Measurements from ENCODE around the gene CBLB. TPM values are rescaled to one million over a fixed set of nuclear protein-coding genes. Genes with fewer than 3 reads are reported as not detected.

CBLB gene
- 146 and 152 TPM in 2 replicates for total RNA-seq

- H3K4me3 Mint-ChIP-seq (ENCODE audit: low read depth) = peak within 1 kb of the TSS; percentile 89
- intact Hi-C loops (cut with micrococcal nuclease) = loop anchor here (1.0 to 5.0 kb wide), 10 partner anchors 8 to 738 kb away; no protein-coding TSS in a partner anchor
Measured at GRCh38 chr3:105868742-105869530, at the start of gene CBLB. CBLB (minus strand) TSS chr3:105869012; CDS start chr3:105867577, 1,435 bp downstream.

GRCh38 chr3:105916767-105917166 is 48.0 kb upstream of the CBLB start:
- H3K9me3 Mint-ChIP-seq = peaks cover 61% of the 10 kb centered on the region
- H3K36me3 Mint-ChIP-seq (ENCODE audit: low read depth) = peaks cover 33% of the 10 kb centered on the region
- intact Hi-C loops (cut with micrococcal nuclease) = no loop called here
- H3K27me3 Mint-ChIP-seq (ENCODE audit: low read depth) = no peaks in the 10 kb centered on the region
- no peak for DNase-seq (ENCODE audit: low spot score)
- H3K4me1 Mint-ChIP-seq (ENCODE audit: low read depth) = peaks cover 10% of the 10 kb centered on the region
- no peak overlapping the region for H3K27ac Mint-ChIP-seq
- no peak overlapping the region for H3K4me3 Mint-ChIP-seq (ENCODE audit: low read depth)

More at GRCh38 chr3:105868742-105869530, at the start of gene CBLB:
- Mint-ChIP-seq H3K27me3 (ENCODE audit: low read depth) (no peaks in the 10 kb centered on the region), H3K4me1 (ENCODE audit: low read depth) (peaks cover 26% of the 10 kb centered on the region), H3K9me3 (no peaks in the 10 kb centered on the region), H3K36me3 (ENCODE audit: low read depth) (peaks cover 43% of the 10 kb centered on the region), H3K27ac (peak within 1 kb of the TSS; percentile 93)
- DNase-seq (ENCODE audit: low spot score) = peak; percentile 82

- Mint-ChIP-seq H3K27me3 (ENCODE audit: low read depth) (no peaks in the 10 kb centered on the region), H3K4me3 (ENCODE audit: low read depth) (no peak overlapping the region), H3K36me3 (ENCODE audit: low read depth) (peaks cover 29% of the 10 kb centered on the region), H3K9me3 (peaks cover 53% of the 10 kb centered on the region), H3K4me1 (ENCODE audit: low read depth) (peaks cover 10% of the 10 kb centered on the region), H3K27ac (no peak overlapping the region)
- DNase-seq (ENCODE audit: low spot score) = no peak
- intact Hi-C loops (cut with micrococcal nuclease) = no loop called here
Measured at GRCh38 chr3:105915524-105915923, 46.7 kb upstream of the CBLB start.

- intact Hi-C loops (cut with micrococcal nuclease) = no loop called here
- H3K4me3 Mint-ChIP-seq (ENCODE audit: low read depth) = no peak overlapping the region
- peaks cover 17% of the 10 kb centered on the region for H3K36me3 Mint-ChIP-seq (ENCODE audit: low read depth)
- H3K27ac Mint-ChIP-seq = no peak overlapping the region
- DNase-seq (ENCODE audit: low spot score) = no peak
- no peaks in the 10 kb centered on the region for H3K27me3 Mint-ChIP-seq (ENCODE audit: low read depth)
- peaks cover 41% of the 10 kb centered on the region for H3K9me3 Mint-ChIP-seq
- no peaks in the 10 kb centered on the region for H3K4me1 Mint-ChIP-seq (ENCODE audit: low read depth)
Measured at GRCh38 chr3:105913616-105914015, 44.8 kb upstream of the CBLB start.

GRCh38 chr3:105912891-105913290 is 44.1 kb upstream of the CBLB start:
- H3K4me3 Mint-ChIP-seq (ENCODE audit: low read depth) = no peak overlapping the region
- peaks cover 1% of the 10 kb centered on the region for H3K4me1 Mint-ChIP-seq (ENCODE audit: low read depth)
- peaks cover 33% of the 10 kb centered on the region for H3K9me3 Mint-ChIP-seq
- intact Hi-C loops (cut with micrococcal nuclease) = no loop called here
- H3K27me3 Mint-ChIP-seq (ENCODE audit: low read depth) = no peaks in the 10 kb centered on the region
- no peak overlapping the region for H3K27ac Mint-ChIP-seq
- H3K36me3 Mint-ChIP-seq (ENCODE audit: low read depth) = peaks cover 13% of the 10 kb centered on the region
- no peak for DNase-seq (ENCODE audit: low spot score)

GRCh38 chr3:105911496-105911895 is 42.7 kb upstream of the CBLB start:
- H3K9me3 Mint-ChIP-seq = peaks cover 27% of the 10 kb centered on the region
- no peak overlapping the region for H3K27ac Mint-ChIP-seq
- no peaks in the 10 kb centered on the region for H3K27me3 Mint-ChIP-seq (ENCODE audit: low read depth)
- H3K36me3 Mint-ChIP-seq (ENCODE audit: low read depth) = peaks cover 10% of the 10 kb centered on the region
- H3K4me1 Mint-ChIP-seq (ENCODE audit: low read depth) = peaks cover 9% of the 10 kb centered on the region
- H3K4me3 Mint-ChIP-seq (ENCODE audit: low read depth) = no peak overlapping the region
- no peak for DNase-seq (ENCODE audit: low spot score)
- intact Hi-C loops (cut with micrococcal nuclease) = no loop called here

GRCh38 chr3:105907777-105908176 is 39.0 kb upstream of the CBLB start:
- no peak overlapping the region for H3K4me3 Mint-ChIP-seq (ENCODE audit: low read depth)
- peaks cover 9% of the 10 kb centered on the region for H3K4me1 Mint-ChIP-seq (ENCODE audit: low read depth)
- peaks cover 13% of the 10 kb centered on the region for H3K9me3 Mint-ChIP-seq

GRCh38 chr3:105906836-105907235 is 38.0 kb upstream of the CBLB start:
- Mint-ChIP-seq H3K4me1 (ENCODE audit: low read depth) (peaks cover 9% of the 10 kb centered on the region), H3K27ac (no peak overlapping the region), H3K27me3 (ENCODE audit: low read depth) (no peaks in the 10 kb centered on the region), H3K36me3 (ENCODE audit: low read depth) (peaks cover 4% of the 10 kb centered on the region), H3K4me3 (ENCODE audit: low read depth) (no peak overlapping the region), H3K9me3 (peaks cover 13% of the 10 kb centered on the region)
- DNase-seq (ENCODE audit: low spot score) = no peak
- intact Hi-C loops (cut with micrococcal nuclease) = no loop called here

More at GRCh38 chr3:105907777-105908176, 39.0 kb upstream of the CBLB start:
- intact Hi-C loops (cut with micrococcal nuclease) = no loop called here
- DNase-seq (ENCODE audit: low spot score) = no peak
- H3K27me3 Mint-ChIP-seq (ENCODE audit: low read depth) = no peaks in the 10 kb centered on the region
- no peak overlapping the region for H3K27ac Mint-ChIP-seq
- peaks cover 4% of the 10 kb centered on the region for H3K36me3 Mint-ChIP-seq (ENCODE audit: low read depth)

GRCh38 chr3:105906345-105906744 is 37.5 kb upstream of the CBLB start:
- no peak overlapping the region for H3K4me3 Mint-ChIP-seq (ENCODE audit: low read depth)
- H3K27ac Mint-ChIP-seq = no peak overlapping the region
- intact Hi-C loops (cut with micrococcal nuclease) = no loop called here
- H3K36me3 Mint-ChIP-seq (ENCODE audit: low read depth) = peaks cover 4% of the 10 kb centered on the region
- peaks cover 9% of the 10 kb centered on the region for H3K4me1 Mint-ChIP-seq (ENCODE audit: low read depth)
- peaks cover 13% of the 10 kb centered on the region for H3K9me3 Mint-ChIP-seq
- no peak for DNase-seq (ENCODE audit: low spot score)
- no peaks in the 10 kb centered on the region for H3K27me3 Mint-ChIP-seq (ENCODE audit: low read depth)

- H3K4me3 Mint-ChIP-seq (ENCODE audit: low read depth) = no peak overlapping the region
- H3K36me3 Mint-ChIP-seq (ENCODE audit: low read depth) = peaks cover 4% of the 10 kb centered on the region
- H3K9me3 Mint-ChIP-seq = peaks cover 13% of the 10 kb centered on the region
- H3K27ac Mint-ChIP-seq = no peak overlapping the region
- H3K4me1 Mint-ChIP-seq (ENCODE audit: low read depth) = peaks cover 9% of the 10 kb centered on the region
- H3K27me3 Mint-ChIP-seq (ENCODE audit: low read depth) = no peaks in the 10 kb centered on the region
- DNase-seq (ENCODE audit: low spot score) = no peak
- intact Hi-C loops (cut with micrococcal nuclease) = no loop called here
Measured at GRCh38 chr3:105905328-105905727, 36.5 kb upstream of the CBLB start.

DNA sequence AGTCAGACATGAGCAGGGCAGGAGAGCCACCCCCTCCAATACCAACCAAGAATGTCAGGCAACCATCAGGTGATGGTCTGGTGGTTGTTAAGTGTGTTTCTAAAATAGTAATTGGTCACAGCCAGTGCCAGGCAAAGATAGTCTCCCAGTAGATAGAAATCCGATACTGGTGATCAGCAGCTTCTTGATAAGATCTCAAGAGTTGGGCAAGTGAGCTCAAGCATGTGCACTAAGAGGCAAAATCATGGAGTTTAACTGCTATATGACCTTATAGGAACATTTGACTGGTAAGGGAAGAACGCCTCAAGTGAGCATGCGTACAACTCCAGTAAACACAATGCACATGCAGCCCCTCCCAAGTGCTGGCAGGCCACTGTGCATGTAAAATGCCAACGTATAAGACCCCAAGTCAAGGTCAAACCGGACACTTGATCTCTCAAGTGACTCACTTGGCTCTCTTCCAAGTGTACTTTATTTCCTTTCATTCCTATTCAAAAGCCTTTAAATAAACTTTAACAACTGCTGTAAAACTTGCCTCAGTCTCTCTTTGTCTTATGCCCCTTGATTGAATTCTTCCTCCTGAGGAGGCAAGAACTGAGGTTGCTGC is 36.0 kb upstream of the CBLB start:
- DNase-seq (ENCODE audit: low spot score) = no peak
- H3K9me3 Mint-ChIP-seq = peaks cover 13% of the 10 kb centered on the region
- intact Hi-C loops (cut with micrococcal nuclease) = no loop called here
- H3K27ac Mint-ChIP-seq = no peak overlapping the region
- no peak overlapping the region for H3K4me3 Mint-ChIP-seq (ENCODE audit: low read depth)
- H3K4me1 Mint-ChIP-seq (ENCODE audit: low read depth) = peaks cover 9% of the 10 kb centered on the region
- H3K27me3 Mint-ChIP-seq (ENCODE audit: low read depth) = no peaks in the 10 kb centered on the region
- H3K36me3 Mint-ChIP-seq (ENCODE audit: low read depth) = peaks cover 4% of the 10 kb centered on the region

GRCh38 chr3:105904251-105904650 is 35.4 kb upstream of the CBLB start:
- Mint-ChIP-seq H3K36me3 (ENCODE audit: low read depth) (peaks cover under 1% of the 10 kb centered on the region), H3K27me3 (ENCODE audit: low read depth) (no peaks in the 10 kb centered on the region), H3K9me3 (peaks cover 8% of the 10 kb centered on the region), H3K27ac (no peak overlapping the region), H3K4me1 (ENCODE audit: low read depth) (peaks cover 9% of the 10 kb centered on the region), H3K4me3 (ENCODE audit: low read depth) (no peak overlapping the region)
- intact Hi-C loops (cut with micrococcal nuclease) = no loop called here
- DNase-seq (ENCODE audit: low spot score) = no peak

- no peak overlapping the region for H3K4me3 Mint-ChIP-seq (ENCODE audit: low read depth)
- H3K9me3 Mint-ChIP-seq = peaks cover 7% of the 10 kb centered on the region
- H3K27me3 Mint-ChIP-seq (ENCODE audit: low read depth) = no peaks in the 10 kb centered on the region
- no peak for DNase-seq (ENCODE audit: low spot score)
- peaks cover 1% of the 10 kb centered on the region for H3K4me1 Mint-ChIP-seq (ENCODE audit: low read depth)
- peaks cover 2% of the 10 kb centered on the region for H3K36me3 Mint-ChIP-seq (ENCODE audit: low read depth)
- H3K27ac Mint-ChIP-seq = no peak overlapping the region
- intact Hi-C loops (cut with micrococcal nuclease) = no loop called here
Measured at GRCh38 chr3:105899516-105899915, 30.7 kb upstream of the CBLB start.

Data from activated T-helper 2 cell treated with anti-CD3 and anti-CD28 coated beads, Interferon-gamma antibody, Interleukin-2, Interleukin-4, amounts not matched to agents 10 μg/mL and 5 μg/mL and 100 μg/mL, durations not matched to agents 14 hours and 24 hours and 36 hours (primary cell).